NCI-H510A treated with DMSO at 0.1 percent for 48 hours (cell line): ENCODE measurements around the gene OR2T8.

Source experiments
- DNase-seq: peaks from one replicate; lab custom pipeline; 2025; lab: John Stamatoyannopoulos, UW

Gene OR2T8

GRCh38 chr1:247962911-247963588 lies 43.0 kb downstream of the OR2T8 start:
- no peak for DNase-seq

- DNase-seq = no peak
Observed at GRCh38 chr1:247964933-247965332, 44.9 kb downstream of the OR2T8 start, which contains the start of gene OR2AK2. TSS of gene OR2AK2 (plus strand) at chr1:247965233. CDS start at chr1:247965377, 144 bp downstream.

GRCh38 chr1:247966532-247967204 lies 46.6 kb downstream of the OR2T8 start:
- no peak for DNase-seq
